ENCODE results near the gene NUP214. TPM values are rescaled to one million over a fixed set of nuclear protein-coding genes. Genes with fewer than 3 reads are reported as not detected.

The NUP214 gene
- total RNA-seq, 2 donors from 2014 or later, result 43.9 to 115 TPM

DNA sequence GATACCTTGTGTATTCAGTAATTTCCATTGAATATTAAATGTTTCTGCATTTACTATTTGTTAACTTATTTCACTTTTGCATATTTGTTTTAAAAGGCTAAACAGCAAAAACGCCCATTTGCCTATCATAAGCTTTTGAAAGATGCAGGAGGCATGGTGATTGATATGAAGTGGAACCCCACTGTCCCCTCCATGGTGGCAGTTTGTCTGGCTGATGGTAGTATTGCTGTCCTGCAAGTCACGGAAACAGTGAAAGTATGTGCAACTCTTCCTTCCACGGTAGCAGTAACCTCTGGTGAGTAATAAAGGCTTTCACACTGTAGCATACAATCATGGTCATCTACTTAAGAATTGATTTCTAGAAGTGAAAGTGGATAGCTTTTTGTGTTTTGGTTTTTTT lies 3.8 kb downstream of the NUP214 start:
- H3K9me3 ChIP-seq, result no peaks in the 10 kb centered on the region
- no peaks in the 10 kb centered on the region for H3K27me3 ChIP-seq (replicated peaks; ENCODE audit: insufficient read depth)
- no peak for DNase-seq (ENCODE audit: low spot score)
- no peak overlapping the region for H3K27ac ChIP-seq
- intact Hi-C loops (cut with DNase I), result no loop called here
- no peak overlapping the region for H3K4me3 ChIP-seq
- no peaks in the 10 kb centered on the region for H3K36me3 ChIP-seq
- 78% methylated on average over 3 of the region's 3 CpGs for WGBS
- H3K4me1 ChIP-seq (replicated peaks), result peaks cover 5% of the 10 kb centered on the region
- TF ChIP-seq POLR2AphosphoS5 (IDR thresholded peaks at IDR 0.05) (no peak), POLR2A (IDR thresholded peaks at IDR 0.05) (no peak)
- TF ChIP-seq, protein P1, sequence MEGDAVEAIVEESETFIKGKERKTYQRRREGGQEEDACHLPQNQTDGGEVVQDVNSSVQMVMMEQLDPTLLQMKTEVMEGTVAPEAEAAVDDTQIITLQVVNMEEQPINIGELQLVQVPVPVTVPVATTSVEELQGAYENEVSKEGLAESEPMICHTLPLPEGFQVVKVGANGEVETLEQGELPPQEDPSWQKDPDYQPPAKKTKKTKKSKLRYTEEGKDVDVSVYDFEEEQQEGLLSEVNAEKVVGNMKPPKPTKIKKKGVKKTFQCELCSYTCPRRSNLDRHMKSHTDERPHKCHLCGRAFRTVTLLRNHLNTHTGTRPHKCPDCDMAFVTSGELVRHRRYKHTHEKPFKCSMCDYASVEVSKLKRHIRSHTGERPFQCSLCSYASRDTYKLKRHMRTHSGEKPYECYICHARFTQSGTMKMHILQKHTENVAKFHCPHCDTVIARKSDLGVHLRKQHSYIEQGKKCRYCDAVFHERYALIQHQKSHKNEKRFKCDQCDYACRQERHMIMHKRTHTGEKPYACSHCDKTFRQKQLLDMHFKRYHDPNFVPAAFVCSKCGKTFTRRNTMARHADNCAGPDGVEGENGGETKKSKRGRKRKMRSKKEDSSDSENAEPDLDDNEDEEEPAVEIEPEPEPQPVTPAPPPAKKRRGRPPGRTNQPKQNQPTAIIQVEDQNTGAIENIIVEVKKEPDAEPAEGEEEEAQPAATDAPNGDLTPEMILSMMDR (IDR thresholded peaks at IDR 0.05), result no peak

DNA sequence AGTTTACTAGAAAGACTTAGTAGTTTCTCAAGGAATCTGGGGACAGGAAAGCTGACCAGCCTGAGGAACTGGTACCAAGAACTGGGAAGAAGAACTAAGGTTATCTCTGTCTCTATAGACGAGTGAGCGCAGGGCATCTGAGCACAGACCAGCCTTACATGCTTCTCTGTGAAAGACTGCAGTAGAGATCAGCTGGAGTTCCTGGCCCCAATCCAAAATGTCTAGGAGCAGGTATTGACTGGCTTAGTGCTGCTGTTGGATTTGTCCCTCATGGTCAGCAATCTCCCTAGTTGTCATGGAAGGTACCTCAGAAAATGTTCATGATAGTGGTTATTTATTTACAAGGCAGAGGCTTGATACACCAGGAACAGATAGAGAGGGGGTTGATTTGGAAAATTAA lies 13.3 kb downstream of the NUP214 start:
- Histone ChIP-seq H3K27me3 (replicated peaks; ENCODE audit: insufficient read depth) (no peaks in the 10 kb centered on the region), H3K4me1 (replicated peaks) (no peaks in the 10 kb centered on the region), H3K27ac (no peak overlapping the region), H3K36me3 (peaks cover 7 to 20% of the 10 kb centered on the region in 2 donors), H3K4me3 (no peak overlapping the region), H3K9me3 (no peaks in the 10 kb centered on the region)
- intact Hi-C loops (cut with DNase I), result no loop called here
- no peak for DNase-seq (ENCODE audit: low spot score)
- 87% methylated on average over 2 of the region's 2 CpGs for WGBS
- TF ChIP-seq, protein P1 (IDR thresholded peaks at IDR 0.05), result no peak
- TF ChIP-seq POLR2A (IDR thresholded peaks at IDR 0.05) (no peak), POLR2AphosphoS5 (IDR thresholded peaks at IDR 0.05) (no peak)

DNA sequence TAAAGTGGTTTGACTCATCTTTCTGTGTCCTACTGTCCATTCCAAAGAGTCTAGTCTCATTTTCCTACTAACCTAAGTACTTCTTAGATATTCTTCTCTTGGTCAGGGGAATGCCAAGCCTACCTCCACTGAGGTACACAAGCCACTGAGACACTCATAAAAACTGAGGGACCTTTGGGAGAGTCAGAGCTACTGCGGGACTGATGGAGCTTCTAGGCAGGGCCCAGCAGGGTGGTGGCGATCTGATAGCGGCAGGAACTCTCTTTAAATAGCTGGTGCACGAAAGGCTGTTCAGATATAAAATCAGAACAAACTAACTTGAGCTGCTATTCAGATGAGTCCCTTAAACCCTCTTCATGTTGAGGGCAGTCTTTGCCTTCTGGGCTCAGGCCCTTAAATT lies 14.7 kb downstream of the NUP214 start:
- H3K27me3 ChIP-seq (replicated peaks; ENCODE audit: insufficient read depth), result no peaks in the 10 kb centered on the region
- intact Hi-C loops (cut with DNase I), result no loop called here
- H3K4me1 ChIP-seq (replicated peaks), result no peaks in the 10 kb centered on the region
- no peak overlapping the region for H3K4me3 ChIP-seq
- WGBS, result 87% methylated on average over 4 of the region's 4 CpGs
- no peak for DNase-seq (ENCODE audit: low spot score)
- H3K36me3 ChIP-seq, result peaks cover 7 to 19% of the 10 kb centered on the region in 2 donors
- no peak overlapping the region for H3K27ac ChIP-seq
- TF ChIP-seq POLR2A (IDR thresholded peaks at IDR 0.05) (no peak), POLR2AphosphoS5 (IDR thresholded peaks at IDR 0.05) (no peak)
- TF ChIP-seq, protein P1 (IDR thresholded peaks at IDR 0.05), result no peak
- no peaks in the 10 kb centered on the region for H3K9me3 ChIP-seq

DNA sequence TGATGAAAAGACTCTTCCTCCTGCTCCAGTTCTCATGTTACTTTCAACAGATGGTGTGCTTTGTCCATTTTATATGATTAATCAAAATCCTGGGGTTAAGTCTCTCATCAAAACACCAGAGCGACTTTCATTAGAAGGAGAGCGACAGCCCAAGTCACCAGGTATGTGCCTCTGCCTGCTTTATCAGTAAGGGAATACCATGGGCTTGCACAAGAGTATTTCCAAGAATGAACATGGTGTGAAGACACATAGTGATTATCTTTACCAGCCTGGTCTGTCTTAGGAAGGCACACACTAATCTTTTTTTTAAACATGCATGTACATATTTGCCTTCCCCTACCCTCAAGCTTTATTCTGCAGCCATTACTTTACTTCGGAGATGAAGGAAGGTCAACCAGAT lies 15.2 kb downstream of the NUP214 start:
- H3K4me1 ChIP-seq (replicated peaks), result no peaks in the 10 kb centered on the region
- DNase-seq (ENCODE audit: low spot score), result no peak
- H3K36me3 ChIP-seq, result peaks cover 7 to 14% of the 10 kb centered on the region in 2 donors
- intact Hi-C loops (cut with DNase I), result no loop called here
- H3K4me3 ChIP-seq, result no peak overlapping the region
- H3K27me3 ChIP-seq (replicated peaks; ENCODE audit: insufficient read depth), result no peaks in the 10 kb centered on the region
- TF ChIP-seq, protein P1 (IDR thresholded peaks at IDR 0.05), result no peak
- TF ChIP-seq POLR2A (IDR thresholded peaks at IDR 0.05) (no peak), POLR2AphosphoS5 (IDR thresholded peaks at IDR 0.05) (no peak)
- 93% methylated on average over 3 of the region's 3 CpGs for WGBS
- no peaks in the 10 kb centered on the region for H3K9me3 ChIP-seq
- H3K27ac ChIP-seq, result no peak overlapping the region

DNA sequence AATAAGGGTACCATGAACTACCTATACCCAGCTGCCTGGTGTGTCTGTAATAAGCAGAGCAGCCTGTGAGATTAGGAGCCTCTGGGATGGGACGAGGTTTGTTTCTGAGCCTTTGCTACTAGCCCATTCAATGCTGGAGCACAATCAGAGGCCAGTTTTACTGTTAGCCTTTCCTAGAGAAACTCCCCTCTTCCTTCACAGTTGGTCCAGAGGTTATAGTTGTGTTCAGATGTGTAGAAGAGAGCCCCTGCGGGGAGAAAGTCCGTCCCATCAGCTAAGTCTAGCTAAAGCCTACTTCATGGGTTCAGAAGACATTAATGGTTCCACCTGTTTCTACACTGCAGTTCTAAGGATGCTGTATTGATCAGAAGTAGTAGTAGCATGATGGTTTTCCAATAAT lies 16.8 kb downstream of the NUP214 start:
- WGBS, result 94% methylated on average over 3 of the region's 3 CpGs
- H3K4me1 ChIP-seq (replicated peaks), result no peaks in the 10 kb centered on the region
- no peaks in the 10 kb centered on the region for H3K27me3 ChIP-seq (replicated peaks; ENCODE audit: insufficient read depth)
- no peak for DNase-seq (ENCODE audit: low spot score)
- intact Hi-C loops (cut with DNase I), result no loop called here
- H3K4me3 ChIP-seq, result no peak overlapping the region
- H3K36me3 ChIP-seq, result peaks cover 7 to 12% of the 10 kb centered on the region in 2 donors
- H3K27ac ChIP-seq, result no peak overlapping the region
- TF ChIP-seq, protein P1 (IDR thresholded peaks at IDR 0.05), result no peak
- TF ChIP-seq POLR2A (IDR thresholded peaks at IDR 0.05) (no peak), POLR2AphosphoS5 (IDR thresholded peaks at IDR 0.05) (no peak)
- no peaks in the 10 kb centered on the region for H3K9me3 ChIP-seq

All from prostate gland (tissue), 2 donors.